Type B pancreatic cell (in vitro differentiated cells): ENCODE measurements around the gene FAM186B. TPM values are rescaled to one million over a fixed set of nuclear protein-coding genes. Genes with fewer than 3 reads are reported as not detected.

Experiments used
- DNase-seq: peaks from one replicate; pipeline ENCODE4 v3.0.0; 2021; ENCODE audit warnings: mixed read lengths; ENCODE audit not compliant: unreplicated experiment; ENCODE audit errors: extremely low spot score
- H3K27ac Mint-ChIP-seq: 2 replicates; pipeline ENCODE4 v1.8.0; 2021; ENCODE audit warnings: mild to moderate bottlenecking, mixed read lengths
- H3K27me3 Mint-ChIP-seq: 2 replicates; pipeline ENCODE4 v1.8.0; 2021; ENCODE audit warnings: mixed read lengths
- H3K36me3 Mint-ChIP-seq: 2 replicates; pipeline ENCODE4 v1.8.0; 2021; ENCODE audit warnings: mixed read lengths
- H3K4me1 Mint-ChIP-seq: one replicate; pipeline ENCODE4 v1.8.0; 2021; ENCODE audit warnings: mixed read lengths; ENCODE audit not compliant: unreplicated experiment
- H3K4me3 Mint-ChIP-seq: 2 replicates; pipeline ENCODE4 v1.8.0; 2021; ENCODE audit warnings: mild to moderate bottlenecking, mixed read lengths
- H3K9me3 Mint-ChIP-seq: 2 replicates; pipeline ENCODE4 v1.8.0; 2021; ENCODE audit warnings: mixed read lengths
- CTCF ChIP-seq: fragments of 200-600 bp; sonication (generic); conservative IDR thresholded peaks from 2 replicates; pipeline ENCODE4 v1.5.0; 2021; ENCODE audit warnings: antibody characterized with exemption, mild to moderate bottlenecking
- total RNA-seq: library from RNA; stranded (reverse); gene quantifications from 2 replicates; pipeline ENCODE4 v1.2.1, GENCODE V29; 2021; ENCODE audit warnings: low replicate concordance

The FAM186B gene
- total RNA-seq, 1 donor from 2014 or later, result 0.14 TPM

GRCh38 chr12:49541911-49542505, 63.4 kb downstream of the FAM186B start:
- TF ChIP-seq CTCF, result no peak
- H3K27ac Mint-ChIP-seq, result no peak overlapping the region
- no peaks in the 10 kb centered on the region for H3K36me3 Mint-ChIP-seq
- no peak for DNase-seq
- peaks cover 5% of the 10 kb centered on the region for H3K4me1 Mint-ChIP-seq
- no peaks in the 10 kb centered on the region for H3K9me3 Mint-ChIP-seq
- no peak overlapping the region for H3K4me3 Mint-ChIP-seq
- peaks cover 83% of the 10 kb centered on the region for H3K27me3 Mint-ChIP-seq

GRCh38 chr12:49541140-49541861, 64.1 kb downstream of the FAM186B start:
- H3K9me3 Mint-ChIP-seq, result no peaks in the 10 kb centered on the region
- no peak overlapping the region for H3K27ac Mint-ChIP-seq
- H3K27me3 Mint-ChIP-seq, result peaks cover 87% of the 10 kb centered on the region
- peaks cover 5% of the 10 kb centered on the region for H3K4me1 Mint-ChIP-seq
- no peak for DNase-seq
- peak overlapping the region; percentile 19 for H3K4me3 Mint-ChIP-seq
- TF ChIP-seq CTCF, result no peak
- H3K36me3 Mint-ChIP-seq, result no peaks in the 10 kb centered on the region

GRCh38 chr12:49540229-49541139, 65.0 kb downstream of the FAM186B start:
- no peak overlapping the region for H3K27ac Mint-ChIP-seq
- no peak for DNase-seq
- H3K4me3 Mint-ChIP-seq, result peak overlapping the region; percentile 69
- H3K36me3 Mint-ChIP-seq, result no peaks in the 10 kb centered on the region
- no peak for TF ChIP-seq CTCF
- peaks cover 87% of the 10 kb centered on the region for H3K27me3 Mint-ChIP-seq
- H3K9me3 Mint-ChIP-seq, result no peaks in the 10 kb centered on the region
- peaks cover 5% of the 10 kb centered on the region for H3K4me1 Mint-ChIP-seq

GRCh38 chr12:49539406-49540228, 65.8 kb downstream of the FAM186B start:
- peaks cover 86% of the 10 kb centered on the region for H3K27me3 Mint-ChIP-seq
- no peak for DNase-seq
- no peak overlapping the region for H3K27ac Mint-ChIP-seq
- H3K36me3 Mint-ChIP-seq, result no peaks in the 10 kb centered on the region
- H3K4me3 Mint-ChIP-seq, result peak overlapping the region; percentile 69
- peaks cover 5% of the 10 kb centered on the region for H3K4me1 Mint-ChIP-seq
- H3K9me3 Mint-ChIP-seq, result no peaks in the 10 kb centered on the region
- TF ChIP-seq CTCF, result no peak
